ENCODE data around the gene COL20A1.
"Not testable (repeated sequence)": the region's sequence is repeated elsewhere in the genome, so short reads cannot be mapped to it uniquely, and the experiment has no call there.

COL20A1 gene

GRCh38 chr20:63321148-63321831, 28.3 kb downstream of the COL20A1 start:
- DNase-seq: no peak

DNA sequence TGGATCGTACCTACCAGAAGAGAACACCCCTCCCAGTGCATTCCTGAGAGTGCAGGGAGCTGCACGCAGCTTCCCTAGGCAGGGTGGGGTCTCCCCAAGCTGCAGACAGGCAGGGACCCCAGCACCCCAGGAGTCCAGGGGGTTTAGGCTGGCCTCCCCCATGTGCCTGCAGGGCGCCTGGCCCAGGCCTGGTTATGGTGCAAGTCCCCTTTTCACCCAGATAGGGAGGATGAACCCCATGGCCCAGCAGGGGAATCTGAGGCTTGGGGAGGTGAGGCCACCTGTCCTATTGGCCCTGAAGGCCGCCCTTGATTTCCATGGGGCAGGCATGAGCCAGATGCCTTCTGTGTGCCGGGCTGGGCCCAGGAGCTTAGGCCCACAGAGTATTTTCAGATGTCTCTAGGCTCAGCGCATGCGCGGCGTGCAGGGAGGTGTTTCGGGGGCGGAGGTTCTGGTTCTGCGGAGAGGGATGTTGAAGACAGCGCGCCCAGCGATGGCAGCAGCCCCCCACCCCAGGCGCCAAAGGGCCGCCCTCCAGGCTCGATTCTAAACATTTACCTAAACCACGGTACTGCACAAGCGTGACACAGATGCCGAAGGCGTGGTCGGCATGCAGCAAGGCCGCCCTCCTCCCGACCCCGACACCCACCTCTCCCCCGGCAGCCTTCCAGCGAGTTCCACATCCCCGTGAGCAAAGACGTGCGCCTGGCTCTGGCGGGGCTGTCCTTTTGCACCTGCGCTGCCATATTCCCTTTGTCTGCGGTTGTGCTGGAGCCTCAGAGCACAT, 29.4 kb downstream of the COL20A1 start:
- DNase-seq: no peak

- no peak for DNase-seq
Observed at GRCh38 chr20:63322933-63323273, 29.9 kb downstream of the COL20A1 start.

- DNase-seq: no peak
Observed at GRCh38 chr20:63323357-63323981, 30.5 kb downstream of the COL20A1 start.

- DNase-seq: no peak
Observed at GRCh38 chr20:63325021-63325471, 32.1 kb downstream of the COL20A1 start.

DNA sequence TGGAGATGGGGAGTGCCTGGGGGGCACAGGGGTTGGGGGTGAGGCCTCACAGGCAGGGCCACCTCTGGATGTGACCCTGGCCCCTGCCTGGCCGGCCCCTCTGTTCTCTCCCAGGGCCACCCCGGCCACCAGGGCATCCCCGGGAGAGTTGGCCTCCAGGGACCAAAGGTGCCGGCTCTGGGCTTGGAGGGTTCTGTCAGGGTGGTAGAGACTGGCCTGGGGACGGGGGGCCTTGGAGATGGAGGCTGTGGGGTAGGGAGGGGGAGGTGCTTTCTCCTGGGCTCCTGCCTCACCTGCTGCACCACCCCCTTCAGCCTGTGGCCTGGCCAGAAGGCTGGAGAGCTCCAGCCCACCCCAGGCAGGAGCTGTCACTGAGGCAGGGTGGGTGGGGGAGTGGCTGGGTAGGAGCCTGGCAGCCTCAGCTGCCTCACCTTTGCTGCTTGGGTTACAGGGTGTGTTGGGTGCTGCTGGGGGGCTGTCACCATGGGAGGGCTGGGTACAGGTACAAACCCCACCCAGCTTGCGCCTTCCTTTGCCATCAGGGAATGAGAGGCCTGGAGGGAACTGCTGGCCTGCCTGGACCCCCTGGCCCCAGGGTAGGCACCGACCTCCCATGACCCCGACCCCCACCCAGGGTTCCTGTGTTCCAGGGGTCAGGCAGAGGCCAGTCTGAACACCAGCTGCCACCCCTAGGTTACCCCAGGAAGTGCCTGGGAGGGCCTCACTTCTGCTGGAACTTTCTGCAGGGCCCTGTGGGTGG, 32.7 kb downstream of the COL20A1 start:
- no peak for DNase-seq

DNA sequence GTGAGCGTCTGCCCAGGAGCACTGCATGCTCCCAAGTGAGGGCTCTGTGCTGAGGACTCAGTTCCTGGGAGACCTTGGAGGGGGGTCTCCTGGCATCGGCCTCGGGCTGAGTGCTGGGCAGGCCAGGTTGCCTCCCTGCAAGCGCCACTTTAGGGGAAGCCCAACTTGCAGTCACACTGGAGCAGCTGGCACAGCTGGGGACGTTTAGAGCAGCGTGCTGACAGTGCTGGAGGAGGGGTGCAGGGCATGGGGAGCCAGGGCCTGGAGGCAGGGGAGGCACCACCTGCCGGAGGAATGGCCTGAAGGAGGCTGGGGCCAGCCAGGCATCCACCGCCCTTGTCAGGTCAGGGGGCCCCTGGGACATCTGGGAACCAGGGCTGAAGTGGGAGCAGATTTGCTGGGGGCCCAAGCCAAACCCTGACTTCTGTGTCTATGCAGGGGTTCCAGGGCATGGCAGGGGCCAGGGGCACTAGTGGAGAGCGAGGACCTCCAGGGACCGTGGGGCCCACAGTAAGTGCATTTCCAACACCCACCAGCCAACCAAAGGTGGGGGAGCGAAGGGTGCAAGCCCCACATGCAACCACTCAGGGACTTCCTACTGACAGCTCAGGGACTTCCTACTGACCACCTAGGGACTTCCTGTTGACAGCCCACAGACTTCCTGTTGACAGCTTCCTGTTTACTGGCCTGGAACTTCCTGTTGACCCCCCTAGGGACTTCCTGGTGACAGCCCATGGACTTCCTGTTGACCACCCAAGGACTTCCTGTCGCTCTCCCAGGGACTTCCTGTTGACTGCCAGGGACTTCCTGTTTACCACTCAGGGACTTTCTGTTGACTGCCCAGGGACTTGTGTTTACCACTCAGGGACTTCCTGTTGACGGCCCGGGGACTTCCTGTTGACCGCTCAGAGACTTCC, 33.6 kb downstream of the COL20A1 start:
- no peak for DNase-seq

DNA sequence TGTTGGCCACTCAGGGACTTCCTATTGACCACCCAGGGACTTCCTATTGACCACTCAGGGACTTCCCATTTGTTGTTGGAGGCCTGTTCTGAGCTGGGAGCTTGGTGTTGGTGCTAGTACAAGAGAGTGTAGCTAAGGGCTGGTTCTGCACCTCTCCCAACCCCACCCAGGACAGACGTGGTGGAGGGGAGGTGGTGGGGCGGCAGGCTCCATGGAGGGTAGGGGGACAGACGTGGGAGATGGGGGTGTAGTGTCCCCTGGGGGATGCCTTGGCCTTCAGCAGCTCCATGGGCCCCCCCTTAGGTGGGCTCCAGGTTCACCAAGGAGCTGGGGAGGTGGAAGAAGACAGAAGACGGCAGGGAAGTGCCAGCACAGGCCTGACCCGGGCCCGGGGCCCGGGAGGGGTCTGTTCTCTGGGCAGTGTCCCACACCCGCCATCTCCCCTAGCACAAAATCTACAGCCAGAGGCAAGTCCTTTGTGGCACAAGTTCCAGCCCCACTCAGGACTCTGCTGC, 34.3 kb downstream of the COL20A1 start:
- no peak for DNase-seq

GRCh38 chr20:63328026-63328700, 35.2 kb downstream of the COL20A1 start:
- DNase-seq: no peak

- DNase-seq: no peak
Observed at GRCh38 chr20:63328718-63329275, 35.8 kb downstream of the COL20A1 start.

- no peak for DNase-seq
Observed at GRCh38 chr20:63329331-63330083, 36.5 kb downstream of the COL20A1 start.

DNA sequence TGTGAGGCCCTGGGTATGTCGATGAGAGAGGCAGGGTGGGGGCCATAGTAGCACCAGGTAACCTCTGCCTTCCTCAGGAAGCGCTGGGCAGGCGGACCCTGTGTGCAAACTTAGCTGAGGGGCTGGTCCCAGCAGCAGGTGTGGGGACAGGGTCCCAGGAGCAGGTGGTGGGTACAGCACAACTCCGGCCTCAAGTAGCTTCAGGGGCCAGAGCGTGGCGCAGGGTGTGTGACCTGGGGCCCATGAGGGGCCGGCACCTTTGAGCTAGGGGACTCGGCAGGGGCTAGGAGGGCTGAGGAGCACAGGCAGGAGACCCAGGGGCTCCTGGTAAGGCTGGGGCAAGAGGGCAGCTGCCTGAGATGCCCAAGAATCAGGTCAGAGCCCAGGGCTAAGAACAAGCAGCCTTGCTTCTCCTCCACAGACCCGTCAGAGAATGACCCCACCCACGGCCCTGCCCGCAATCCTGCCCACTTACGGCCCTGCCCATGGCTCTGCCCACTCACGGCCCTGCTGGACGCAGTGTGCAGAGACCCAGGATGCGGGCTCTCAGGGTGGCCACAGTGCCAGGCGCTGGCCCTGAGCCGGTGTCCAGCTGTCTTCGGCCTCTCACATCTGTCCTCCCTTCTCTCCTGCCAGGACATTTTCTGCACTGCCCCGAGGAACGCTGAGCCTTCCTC, 37.2 kb downstream of the COL20A1 start:
- DNase-seq: no peak

DNA sequence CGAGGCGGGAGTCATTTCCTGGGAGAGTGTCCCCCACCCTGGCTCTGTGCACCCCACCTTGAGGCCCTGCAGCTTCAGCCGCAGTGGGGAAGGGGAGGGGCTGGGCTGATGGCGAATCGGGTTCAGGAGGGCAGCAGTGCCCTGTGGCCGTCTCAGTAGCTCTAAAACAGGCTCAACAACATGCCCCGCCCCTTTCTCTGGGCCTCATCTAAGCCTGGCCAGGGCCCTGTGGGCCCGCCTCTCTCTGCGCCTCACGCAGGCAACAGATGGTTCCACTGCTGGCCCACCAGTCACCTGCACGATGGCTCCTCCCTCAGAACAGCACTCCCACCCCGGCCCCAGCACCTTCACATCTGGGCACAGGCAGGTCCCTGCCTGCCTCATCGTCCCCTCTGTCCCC, 38.0 kb downstream of the COL20A1 start:
- DNase-seq: no peak

GRCh38 chr20:63331741-63332400, 38.9 kb downstream of the COL20A1 start:
- DNase-seq: no peak

DNA sequence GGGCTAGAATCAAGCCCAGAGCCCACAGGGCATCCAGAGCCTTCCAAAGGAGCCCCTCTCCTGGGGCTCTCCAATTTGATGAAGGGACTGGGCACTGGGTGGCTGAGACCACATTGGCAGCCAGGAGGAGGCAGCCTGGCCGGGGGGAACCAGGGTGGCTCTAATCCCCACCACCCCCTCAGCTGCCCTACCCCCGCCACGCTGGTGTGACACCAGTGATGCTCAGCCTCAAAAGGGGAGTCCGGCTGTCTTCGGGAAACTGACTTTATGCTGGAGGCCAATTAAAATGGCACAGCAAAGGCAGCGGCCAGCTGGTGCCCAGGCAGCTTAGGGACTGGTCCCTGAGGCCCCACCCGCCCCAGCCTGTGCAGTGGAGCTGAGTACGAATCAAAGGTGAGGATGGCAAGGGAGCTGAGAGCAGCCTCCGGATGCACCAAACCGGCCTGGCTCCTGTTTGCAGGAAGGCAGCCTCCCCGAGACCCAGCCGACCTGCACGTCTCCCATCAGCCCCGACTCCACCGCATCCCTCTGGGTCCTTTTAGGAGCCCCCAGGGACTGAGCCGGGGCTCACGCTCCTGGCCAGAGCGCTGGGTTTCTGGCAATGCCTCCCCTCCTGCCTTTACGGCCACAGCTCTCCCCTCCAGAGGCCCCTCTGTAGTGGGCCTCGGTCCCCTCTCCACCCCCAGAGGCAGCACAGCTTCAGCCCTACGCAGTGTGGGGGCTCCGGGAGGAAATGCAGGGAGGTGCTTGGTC, 39.7 kb downstream of the COL20A1 start:
- DNase-seq: no peak

GRCh38 chr20:63333241-63333836, 40.4 kb downstream of the COL20A1 start:
- DNase-seq: no peak

GRCh38 chr20:63334356-63334755, 41.4 kb downstream of the COL20A1 start:
- no peak for DNase-seq

GRCh38 chr20:63335060-63335459, 42.1 kb downstream of the COL20A1 start:
- DNase-seq: not testable (repeated sequence)
